CD4-positive, alpha-beta T cell treated with Interferon gamma for 1 hour (primary cell): ENCODE results near the gene ADGRB2.

Experiments used
- DNase-seq: peaks from one replicate; pipeline ENCODE4 v3.0.0-alpha.2; 2020

The ADGRB2 gene

DNA sequence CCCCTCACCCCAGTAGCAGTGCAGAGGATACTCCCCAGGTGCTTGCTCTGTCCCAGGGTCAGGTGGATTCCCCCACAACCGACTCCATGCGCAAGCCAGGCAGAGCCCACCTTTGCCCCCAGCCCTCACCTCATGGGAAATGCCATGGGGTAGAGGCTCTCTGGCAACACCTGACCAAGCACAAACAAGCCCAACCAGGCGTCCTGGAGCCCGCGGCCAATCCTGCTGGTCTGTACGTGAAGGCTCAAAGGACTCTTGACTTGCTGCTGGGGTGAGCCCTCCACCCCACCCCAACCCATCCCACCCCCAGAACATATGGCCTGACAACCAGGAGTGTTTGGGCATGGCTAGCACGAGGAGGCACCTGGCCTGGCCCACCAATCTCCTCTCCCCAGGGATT, 1.8 kb downstream of the ADGRB2 start:
- DNase-seq, result no peak

DNA sequence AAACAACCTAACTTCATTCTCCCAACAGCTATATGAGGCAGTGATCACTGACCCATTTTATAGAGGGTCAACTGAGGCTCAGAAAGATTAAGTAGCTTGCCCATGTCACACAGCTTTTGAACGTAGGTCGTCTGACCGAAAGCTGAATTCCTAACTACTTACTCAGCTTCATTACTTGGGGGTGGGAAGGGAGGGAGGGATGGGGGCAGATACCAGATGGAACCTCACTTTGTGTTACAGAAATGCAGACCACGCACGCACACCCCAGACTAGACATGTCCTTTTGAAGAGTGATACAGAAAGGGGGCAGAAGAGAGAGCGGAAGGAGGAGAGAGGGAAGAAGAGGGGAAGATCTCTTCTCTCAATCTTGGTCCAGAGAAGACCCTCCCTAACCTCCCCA, 2.3 kb downstream of the ADGRB2 start:
- DNase-seq, result no peak

DNA sequence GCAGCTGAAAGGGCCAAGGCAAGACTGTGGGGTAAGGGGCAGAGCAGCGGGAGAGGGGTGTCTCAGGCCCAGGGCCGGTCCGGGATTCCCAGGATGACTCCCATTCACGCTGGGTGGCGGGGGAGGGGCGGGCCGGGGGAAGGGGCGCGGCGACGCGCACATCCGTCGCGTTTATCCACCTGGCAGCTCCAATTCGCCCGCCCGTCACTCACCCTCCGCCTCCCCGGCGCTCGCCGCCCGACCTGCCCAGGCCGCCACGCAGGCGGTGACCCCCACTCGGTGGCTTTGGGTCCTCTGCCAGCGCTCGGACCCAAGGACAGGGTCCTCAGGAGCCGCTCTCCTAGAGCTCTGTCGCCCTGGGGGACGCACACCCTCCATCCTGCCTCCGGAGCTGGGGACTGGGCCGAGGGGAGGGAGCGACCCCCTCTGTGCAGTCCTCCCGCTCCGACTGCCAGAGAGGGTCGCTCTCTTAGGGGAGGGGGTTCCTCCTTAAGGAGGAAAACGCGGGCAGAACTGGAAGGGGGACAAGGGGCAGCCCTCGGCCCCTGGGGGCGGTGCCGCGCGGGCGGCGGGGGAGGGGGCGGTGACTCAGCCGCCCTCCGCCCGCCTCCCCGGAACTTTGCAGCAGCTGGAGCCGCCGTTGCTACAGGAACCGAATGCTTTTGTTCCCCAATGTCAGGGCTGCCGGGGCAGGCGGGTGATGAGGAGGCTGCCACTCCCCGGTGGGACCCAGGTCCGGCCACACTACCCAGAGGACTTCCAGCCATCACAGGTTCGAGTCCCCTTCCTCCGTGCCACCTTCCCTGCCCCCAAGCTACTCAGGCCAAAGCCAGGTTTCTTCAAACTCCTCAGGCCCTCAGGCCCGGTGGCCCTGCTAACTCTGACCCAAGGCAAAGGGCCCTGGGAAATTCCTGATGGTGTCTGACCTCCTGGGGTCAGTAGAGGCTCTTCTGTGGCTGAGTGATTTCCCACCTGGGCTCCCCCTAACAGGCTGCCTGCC, 3.4 kb downstream of the ADGRB2 start:
- DNase-seq, result peak; percentile 78

DNA sequence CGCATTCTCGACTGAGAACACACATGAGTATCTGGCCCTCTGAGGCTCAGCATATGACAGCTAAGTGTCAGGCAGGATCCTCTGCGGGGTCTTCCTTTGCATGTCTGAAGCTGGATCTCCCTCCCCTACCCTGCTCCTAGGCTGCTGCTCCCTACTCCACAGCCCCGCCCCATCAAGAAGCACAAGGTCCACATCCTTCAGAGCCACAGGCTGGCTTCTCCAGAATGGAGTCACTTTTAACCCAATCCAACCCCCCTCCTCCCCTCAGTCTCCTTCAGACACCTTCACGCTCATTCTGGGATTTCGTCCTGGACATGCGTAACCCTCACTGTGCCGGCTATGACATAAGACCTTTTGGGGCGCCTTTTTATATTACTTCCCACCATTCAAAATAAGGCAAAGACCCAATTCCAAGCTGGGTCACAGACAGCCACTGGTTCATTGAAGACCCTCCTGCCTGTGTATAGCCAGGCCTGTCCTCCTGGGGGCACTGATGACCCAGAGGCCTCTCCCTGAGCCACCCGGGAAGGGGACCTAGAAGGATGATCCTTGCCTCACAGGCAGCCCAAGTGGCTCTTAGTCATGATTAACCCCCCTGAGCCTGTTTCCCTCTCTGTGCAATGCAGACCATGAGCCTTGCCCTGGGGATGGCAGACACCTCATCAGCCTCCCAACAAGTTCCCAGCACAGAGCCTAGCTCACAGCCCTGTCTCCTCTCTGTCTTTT, 4.7 kb downstream of the ADGRB2 start:
- no peak for DNase-seq

DNA sequence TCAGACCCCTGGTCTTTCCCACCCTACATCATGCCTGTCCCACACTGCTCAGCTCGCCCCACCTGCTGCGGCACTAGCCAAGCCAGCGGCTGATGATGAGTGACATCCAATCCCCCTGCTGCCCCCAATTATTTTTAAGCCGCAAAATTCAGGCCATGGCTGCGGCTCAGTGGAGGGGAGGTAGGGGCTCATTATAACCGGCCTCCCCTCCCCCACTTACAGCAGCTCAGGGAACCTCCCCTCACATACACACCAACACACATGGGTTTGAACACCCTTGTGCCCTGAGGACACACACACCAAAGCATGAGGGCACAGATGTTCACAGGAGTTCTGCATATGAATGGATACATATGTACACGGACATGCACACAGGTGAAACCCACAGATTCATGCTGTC, 5.3 kb downstream of the ADGRB2 start:
- no peak for DNase-seq

DNA sequence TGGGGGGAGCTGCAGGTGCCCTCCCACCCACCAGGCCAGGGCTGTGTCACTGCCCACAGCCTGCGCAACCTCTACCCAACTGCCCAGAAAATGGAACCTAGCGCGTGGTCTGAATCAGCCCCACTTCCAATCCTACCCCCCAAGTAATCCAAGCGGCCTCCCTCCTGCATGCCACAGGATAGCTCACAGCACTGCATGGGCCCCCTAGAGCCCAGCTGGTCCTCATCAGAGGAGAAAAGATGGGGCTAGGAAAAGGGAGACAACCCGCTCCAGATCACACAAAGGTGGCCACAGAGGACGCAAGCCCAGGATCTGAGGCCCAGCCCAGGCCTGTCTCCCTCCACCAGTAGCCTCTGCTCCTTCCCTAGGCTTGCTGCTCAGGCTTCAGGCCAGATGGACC, 6.2 kb downstream of the ADGRB2 start:
- no peak for DNase-seq

DNA sequence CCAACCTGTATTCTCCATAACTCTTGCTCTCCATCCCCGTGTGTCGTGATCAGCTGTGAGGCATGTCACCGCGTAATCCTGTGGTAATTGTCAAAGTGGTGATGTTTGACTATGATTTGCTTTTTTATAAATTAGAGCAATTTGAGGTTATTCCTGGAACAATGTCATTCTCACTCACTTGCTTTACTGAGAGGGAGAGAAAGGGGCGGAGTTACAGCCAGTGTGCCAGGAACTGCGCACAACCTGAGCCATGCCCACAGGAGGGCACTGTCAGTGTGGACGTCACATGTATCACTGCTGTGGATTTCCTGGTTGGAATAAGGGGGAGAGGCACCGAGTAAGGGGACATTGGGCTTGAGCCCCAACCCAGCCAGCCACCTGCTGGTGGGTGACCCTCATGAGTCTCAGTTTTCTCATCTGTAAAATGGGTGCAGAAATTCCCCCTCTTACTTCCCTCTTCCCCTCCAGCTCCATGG, 6.9 kb downstream of the ADGRB2 start:
- no peak for DNase-seq

DNA sequence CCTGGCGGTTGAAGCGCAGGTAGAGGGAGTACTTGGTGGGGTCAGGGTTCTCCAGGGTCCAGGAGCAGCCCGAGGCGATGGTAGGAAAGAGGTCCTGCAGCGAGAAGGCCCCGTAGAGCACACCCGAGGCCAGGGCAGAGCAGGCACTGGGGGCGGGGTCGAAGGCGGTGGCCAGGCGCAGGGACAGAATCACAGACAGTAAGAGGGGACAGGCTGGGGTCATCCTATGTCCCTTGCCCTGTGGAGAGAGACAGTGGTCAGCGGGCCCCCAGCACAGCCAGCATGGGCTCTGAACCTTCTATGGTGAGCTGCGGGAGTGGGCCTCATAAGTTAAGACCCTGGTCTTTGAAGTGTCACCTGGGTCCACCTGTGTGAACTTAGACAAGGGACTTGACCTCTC, 7.6 kb downstream of the ADGRB2 start:
- no peak for DNase-seq

DNA sequence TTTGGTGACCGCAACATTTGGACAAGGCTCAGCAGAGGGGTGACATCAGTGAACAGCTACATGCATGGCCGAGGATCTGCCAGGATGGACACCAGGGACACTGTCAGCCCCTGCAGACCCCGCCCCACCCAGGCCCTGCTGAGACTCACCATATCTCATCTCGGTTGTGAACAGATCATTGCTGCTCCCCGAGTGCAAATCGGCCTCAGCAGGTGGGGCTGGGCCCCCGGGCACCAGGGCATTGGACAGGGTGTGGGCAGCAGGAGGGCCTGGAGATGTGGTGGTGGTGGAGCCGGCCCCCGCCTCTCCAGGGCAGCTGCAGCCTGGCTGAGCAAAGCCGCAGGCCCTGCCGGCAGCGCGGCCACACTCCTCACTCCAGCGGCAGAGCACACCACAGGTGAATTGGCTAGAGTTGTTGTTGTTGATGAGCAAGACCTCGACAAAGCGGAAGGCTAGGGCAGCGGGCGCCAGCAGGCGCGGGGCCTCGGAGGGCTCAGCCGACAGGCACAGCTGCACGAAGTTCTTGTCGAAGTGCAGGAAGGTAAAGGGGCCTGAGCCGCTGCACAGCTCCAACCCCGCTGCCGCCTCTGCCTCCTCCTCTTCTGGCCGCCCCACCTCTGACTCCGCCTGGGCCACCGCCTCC, 8.2 kb downstream of the ADGRB2 start:
- no peak for DNase-seq

DNA sequence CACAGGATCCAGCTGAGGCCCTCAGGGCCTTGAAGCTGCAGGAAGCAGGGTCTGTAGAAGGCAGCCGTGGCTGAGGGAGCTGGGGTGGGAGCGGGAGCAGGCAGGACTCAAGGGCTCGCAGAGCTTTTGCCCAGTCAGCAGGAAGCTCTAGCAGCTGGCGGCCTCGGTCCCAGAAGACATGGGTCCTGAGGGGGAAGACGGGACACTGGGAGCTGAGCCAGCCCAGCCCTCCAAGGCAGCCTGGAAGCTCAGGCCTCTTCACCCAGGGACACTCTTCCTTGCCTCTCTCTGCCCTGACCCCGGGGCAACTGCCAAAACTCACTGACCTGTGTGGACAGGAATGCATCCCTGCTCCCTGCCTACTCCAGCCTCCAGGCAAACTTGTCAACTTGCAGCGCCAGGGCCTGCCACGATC, 8.9 kb downstream of the ADGRB2 start:
- DNase-seq, result no peak

DNA sequence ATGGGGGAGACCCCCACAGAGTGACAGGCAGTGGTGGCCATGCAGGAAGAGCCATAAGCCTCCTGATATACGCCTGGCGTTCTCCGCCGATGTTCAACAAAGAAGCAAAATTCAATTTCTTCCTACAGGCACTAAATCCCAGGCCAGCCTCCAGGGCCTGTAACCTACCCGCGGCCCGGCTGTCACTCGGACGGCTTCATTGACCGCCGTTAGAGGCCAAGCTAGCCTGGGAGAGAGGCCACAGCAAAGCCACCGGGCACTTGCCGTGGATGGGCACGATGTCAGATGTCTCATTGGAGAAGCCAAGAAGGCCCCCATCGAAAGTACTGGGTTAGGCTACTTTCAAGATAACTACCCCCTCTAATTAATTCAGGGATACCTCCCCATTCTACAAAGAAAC, 9.7 kb downstream of the ADGRB2 start:
- no peak for DNase-seq

DNA sequence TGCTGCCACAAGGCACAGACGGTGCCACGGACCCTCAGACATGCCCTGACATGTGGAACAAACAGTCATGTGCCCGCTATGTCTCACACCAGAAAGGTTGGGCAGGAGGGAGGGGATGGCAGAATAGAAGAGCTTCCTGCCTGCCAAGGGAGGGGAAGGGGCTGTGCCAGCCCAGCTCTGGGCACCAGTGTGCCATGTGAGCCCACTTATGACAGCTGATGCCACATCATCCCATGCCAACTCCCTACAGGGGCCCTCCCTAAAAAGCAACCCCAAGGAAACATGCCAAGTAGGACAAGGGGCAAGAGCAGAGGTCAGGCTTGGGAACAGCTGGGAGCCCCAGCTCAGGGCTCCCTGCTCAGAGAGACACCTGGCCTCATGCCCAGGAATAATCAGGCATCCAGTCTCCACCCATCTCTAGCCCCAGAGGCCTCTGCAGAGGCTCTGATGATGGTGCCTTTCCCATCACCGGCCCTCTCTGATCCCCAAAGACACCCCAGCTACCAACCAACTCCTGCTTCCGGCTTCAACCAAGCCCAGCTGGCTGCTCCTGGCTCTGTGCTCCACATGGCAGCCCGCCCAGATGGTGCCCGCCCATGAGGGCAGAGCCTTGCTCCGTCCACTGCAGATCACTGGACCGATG, 10.3 kb downstream of the ADGRB2 start:
- DNase-seq, result no peak

DNA sequence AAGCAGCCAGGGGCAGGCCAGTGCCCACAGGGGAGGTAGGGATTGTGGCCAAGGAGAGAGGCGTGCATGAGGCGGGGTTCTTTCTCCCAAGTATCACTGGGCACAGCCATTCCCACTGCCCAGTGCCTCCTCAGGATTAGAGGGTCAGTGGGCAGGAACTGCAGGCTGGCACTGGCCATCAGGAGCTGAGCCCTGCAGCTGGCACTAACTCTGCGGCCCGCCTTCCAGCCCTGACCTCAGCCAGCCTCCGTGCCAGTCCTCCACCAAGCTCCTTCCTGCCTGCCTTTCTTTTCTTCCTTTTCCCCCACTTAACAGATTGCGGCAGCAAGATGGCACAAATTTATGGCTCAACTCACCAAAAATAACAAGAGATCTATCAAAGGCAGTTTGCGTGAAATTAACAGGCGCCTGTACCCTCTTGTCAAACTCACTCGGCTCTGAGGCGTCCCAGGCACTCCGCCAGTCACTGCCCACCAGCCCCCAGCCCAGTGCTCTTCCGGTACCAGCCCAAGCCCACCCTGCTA, 11.1 kb downstream of the ADGRB2 start:
- DNase-seq, result no peak

DNA sequence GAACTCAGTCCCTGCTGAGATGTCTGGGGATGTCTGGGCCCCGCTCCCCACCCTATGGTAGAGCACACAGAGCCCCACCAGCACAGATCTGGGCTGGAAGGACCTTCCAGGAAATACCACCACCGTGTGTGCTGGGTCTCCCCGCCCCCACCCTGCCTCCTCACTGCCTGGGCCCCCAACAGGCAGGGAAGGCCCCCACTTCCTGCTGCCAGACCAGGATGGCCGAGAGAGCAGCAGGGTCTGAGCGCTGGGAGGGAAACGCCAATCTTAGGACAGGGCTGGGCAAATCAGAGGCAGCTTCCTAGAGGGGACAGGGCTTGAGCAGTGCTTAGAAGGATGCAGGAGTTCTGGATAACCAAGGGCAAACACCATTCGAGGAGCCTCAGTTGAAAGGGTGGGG, 11.9 kb downstream of the ADGRB2 start:
- no peak for DNase-seq

DNA sequence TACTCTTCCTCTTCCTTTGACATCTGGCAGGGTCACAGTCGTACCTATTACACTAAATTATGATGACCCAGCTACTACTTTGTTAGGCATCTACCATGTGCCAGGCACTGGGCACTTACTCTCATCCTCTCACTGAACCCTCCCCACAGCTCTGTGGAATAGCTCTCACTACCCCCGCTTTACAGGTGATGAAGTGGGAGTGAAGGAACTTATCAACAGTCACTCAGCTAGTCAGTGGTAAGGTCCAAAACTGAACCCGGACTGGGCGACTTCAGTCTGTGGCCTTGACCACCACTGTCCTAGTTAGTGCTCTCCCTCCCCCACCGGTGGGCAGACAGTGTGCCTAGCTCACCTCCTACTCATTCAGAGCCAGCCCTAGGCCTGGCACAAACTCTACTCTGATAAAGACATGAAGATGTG, 12.3 kb downstream of the ADGRB2 start:
- no peak for DNase-seq

DNA sequence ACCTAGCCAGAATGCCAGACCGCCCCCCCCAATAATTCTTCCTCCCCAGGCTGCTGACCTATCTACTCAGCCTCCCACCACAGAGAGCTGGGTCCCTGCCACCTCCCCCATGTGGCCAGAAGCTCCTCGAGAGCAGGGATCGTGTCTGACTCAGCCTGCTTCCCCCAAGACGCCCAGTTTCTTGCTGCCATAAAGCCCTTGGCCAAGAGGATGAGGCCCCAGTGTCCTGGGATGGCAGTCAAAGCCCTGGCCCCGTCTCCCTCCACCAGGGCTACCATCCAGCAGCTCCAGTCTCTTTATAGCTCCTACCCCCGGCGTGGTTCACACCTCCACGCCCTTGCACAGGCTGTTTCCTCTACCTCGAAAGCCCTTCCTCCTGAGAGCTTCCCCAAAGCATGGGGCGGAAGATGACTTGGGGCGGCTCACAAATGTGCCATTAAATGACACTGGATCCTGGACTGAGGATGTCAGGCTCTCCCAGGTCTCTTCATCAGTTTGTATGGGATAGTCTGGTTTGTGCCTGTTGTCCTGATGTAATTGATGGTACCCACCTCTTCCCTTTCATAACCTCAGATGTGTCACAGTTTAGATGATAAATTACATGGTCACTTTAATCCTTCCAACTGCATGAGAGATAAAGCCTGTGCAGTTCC, 13.2 kb downstream of the ADGRB2 start:
- DNase-seq, result peak; percentile 46

DNA sequence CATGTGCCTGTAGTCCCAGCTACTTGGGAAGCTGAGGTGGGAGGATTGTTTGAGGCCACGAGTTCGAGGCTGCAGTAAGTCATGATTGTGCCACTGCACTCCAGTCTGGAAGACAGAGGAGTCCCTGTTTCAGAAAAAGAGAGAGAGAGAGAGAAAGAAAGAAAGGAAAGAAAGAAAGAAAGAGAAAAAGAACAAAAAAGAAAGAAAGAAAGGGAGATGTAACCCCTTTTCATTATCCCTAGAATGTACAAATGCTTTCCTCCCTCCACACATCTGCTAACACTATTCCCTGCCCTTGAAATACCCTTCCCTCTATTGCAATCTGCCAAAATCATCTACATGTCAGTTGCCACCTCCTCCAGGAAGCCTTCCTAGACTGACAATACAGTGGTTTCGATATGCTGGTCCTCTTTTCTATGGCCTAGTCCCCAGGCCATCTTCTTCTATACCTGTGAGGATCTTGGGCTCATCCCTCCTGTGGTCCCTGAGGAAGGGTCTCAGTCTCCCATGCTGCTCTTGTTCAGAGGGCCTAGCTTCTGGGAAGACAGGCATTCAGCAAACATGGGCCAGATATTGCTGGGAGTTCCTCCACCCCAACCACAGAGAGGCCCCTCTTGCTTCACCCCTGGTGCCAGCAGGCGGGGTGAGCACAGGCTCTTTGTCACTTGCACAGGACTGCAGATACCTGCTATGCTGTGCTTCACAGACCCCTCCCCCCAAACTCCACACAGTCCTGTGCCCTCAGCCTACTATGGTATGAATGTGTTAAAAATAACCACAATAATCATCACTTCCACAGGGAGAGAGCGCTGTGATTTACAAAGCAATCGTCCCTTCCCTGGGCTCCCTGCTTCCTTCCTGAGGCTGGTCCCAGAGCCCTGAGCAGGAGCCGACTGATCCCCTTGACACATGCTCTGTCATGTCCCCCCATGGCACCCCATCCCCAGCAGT, 14.1 kb downstream of the ADGRB2 start:
- DNase-seq, result no peak

DNA sequence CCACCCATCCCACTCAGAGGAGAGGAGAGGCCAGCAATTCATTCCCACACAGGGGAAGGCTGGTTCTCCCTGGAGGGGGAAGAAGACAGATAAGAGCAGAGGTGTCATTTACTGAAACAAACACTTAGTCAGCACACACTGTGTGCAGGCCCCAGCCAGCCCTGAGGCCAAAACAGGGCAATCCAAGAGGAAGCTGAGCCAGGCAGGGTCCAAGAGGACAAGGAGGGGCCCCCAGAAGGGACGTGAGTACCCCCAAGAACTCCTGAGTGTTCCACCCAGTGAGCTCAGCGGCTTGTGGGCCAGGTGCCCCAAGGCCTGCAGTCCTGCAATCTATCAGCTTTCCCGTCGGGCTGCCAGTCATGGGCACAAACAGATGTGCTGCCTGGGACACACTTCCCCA, 15.8 kb downstream of the ADGRB2 start:
- DNase-seq, result no peak

DNA sequence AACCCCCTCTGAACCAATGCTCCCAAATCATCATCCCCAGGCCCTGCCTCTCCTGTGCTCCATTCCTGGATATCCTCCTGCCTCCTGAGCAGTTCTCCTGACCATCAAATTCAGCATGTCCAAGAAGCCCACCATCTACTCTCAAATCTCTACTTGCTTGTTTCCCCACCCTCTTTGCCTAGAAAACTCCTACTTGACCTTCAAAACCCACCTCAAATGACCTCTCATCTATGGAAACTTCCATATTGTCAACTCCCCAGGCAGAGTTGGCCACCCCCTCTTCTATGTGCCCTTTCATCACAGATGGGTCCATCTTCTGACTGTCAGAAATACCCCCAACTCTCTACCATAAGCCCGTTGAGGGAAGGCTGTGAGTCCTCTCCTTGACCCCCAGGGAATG, 16.8 kb downstream of the ADGRB2 start:
- DNase-seq, result no peak

DNA sequence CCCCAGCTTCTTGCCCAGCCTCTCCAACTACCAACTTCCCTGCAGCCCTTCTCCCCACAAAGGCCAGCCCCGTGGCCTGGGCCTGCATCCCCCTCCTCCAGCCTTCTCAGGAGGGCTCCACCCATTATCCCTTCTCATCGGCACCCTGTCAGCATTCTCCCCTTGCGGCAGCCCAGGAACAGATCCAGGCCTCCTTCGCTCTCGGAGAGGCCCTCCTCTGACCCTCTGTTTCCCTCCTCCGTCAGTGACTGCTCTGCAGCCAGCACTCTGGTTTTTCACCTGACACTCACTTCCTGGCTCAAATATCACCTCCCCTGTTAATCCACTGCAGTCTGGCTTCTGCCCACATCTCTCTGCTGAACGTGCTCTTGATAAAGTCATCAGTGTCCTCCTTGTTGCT, 17.5 kb downstream of the ADGRB2 start:
- no peak for DNase-seq
